ENCODE data around the gene IL1RL2.
A peak's percentile ranks its signal among the peaks of the same experiment; 100 is the strongest.

IL1RL2 gene
- long read RNA-seq = 0 reads

DNA sequence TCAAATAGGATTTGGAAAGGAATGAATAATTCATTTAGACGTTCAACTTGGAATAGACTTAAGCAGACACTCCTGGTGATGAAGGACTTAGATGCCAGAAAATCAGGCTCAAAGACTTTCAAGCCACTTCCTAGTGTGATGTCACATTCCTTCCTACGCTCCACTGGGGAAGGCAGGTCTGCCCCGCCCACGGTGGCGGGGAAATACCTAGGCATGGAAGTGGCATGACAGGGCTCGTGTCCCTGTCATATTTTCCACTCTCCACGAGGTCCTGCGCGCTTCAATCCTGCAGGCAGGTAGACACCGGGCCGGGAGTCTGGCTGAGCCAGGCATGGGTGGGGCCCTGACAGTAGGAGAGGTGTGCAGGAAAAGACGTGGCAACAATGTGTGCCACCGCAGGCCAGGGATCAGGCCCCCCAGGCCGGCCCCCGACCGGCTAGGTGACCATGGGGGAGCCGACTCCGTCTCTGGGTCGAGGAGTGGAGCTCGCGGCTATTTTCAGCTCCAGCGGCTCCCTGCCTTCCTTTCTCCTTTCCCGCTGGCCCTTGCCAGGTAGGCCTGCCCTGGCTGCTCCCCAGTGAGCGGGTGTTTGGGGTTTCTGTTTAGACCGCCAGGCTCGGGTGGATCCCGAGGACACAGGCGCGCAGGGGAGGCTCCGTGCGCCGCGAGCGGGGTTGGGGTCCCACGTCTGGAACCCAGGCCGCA is at the start of gene IL1RL2:
TSS of gene IL1RL2 (plus strand) at position 233 of the 705 bp plus-strand sequence. CDS start 845 bp downstream, outside the sequence.
- no peaks in the 10 kb centered on the region for H3K27me3 ChIP-seq (ENCODE audit: insufficient read depth, poor library complexity, severe bottlenecking)
- no peak for DNase-seq (ENCODE audit: low read depth in 1 of 2, low spot score in 1 of 2)
- no peak within 1 kb of the TSS for H3K27ac ChIP-seq (replicated peaks)
- TF ChIP-seq POLR2AphosphoS5 (IDR thresholded peaks at IDR 0.05; ENCODE audit: low read depth) = no peak
- TF ChIP-seq, protein P1, sequence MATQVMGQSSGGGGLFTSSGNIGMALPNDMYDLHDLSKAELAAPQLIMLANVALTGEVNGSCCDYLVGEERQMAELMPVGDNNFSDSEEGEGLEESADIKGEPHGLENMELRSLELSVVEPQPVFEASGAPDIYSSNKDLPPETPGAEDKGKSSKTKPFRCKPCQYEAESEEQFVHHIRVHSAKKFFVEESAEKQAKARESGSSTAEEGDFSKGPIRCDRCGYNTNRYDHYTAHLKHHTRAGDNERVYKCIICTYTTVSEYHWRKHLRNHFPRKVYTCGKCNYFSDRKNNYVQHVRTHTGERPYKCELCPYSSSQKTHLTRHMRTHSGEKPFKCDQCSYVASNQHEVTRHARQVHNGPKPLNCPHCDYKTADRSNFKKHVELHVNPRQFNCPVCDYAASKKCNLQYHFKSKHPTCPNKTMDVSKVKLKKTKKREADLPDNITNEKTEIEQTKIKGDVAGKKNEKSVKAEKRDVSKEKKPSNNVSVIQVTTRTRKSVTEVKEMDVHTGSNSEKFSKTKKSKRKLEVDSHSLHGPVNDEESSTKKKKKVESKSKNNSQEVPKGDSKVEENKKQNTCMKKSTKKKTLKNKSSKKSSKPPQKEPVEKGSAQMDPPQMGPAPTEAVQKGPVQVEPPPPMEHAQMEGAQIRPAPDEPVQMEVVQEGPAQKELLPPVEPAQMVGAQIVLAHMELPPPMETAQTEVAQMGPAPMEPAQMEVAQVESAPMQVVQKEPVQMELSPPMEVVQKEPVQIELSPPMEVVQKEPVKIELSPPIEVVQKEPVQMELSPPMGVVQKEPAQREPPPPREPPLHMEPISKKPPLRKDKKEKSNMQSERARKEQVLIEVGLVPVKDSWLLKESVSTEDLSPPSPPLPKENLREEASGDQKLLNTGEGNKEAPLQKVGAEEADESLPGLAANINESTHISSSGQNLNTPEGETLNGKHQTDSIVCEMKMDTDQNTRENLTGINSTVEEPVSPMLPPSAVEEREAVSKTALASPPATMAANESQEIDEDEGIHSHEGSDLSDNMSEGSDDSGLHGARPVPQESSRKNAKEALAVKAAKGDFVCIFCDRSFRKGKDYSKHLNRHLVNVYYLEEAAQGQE (IDR thresholded peaks at IDR 0.05; ENCODE audit: insufficient replicate concordance, low read depth) = no peak
- no peak for TF ChIP-seq GABPA (IDR thresholded peaks at IDR 0.05; ENCODE audit: low read depth)
- TF ChIP-seq SPI1 (IDR thresholded peaks at IDR 0.05; ENCODE audit: borderline replicate concordance, low read depth) = no peak
- TF ChIP-seq, protein P2, sequence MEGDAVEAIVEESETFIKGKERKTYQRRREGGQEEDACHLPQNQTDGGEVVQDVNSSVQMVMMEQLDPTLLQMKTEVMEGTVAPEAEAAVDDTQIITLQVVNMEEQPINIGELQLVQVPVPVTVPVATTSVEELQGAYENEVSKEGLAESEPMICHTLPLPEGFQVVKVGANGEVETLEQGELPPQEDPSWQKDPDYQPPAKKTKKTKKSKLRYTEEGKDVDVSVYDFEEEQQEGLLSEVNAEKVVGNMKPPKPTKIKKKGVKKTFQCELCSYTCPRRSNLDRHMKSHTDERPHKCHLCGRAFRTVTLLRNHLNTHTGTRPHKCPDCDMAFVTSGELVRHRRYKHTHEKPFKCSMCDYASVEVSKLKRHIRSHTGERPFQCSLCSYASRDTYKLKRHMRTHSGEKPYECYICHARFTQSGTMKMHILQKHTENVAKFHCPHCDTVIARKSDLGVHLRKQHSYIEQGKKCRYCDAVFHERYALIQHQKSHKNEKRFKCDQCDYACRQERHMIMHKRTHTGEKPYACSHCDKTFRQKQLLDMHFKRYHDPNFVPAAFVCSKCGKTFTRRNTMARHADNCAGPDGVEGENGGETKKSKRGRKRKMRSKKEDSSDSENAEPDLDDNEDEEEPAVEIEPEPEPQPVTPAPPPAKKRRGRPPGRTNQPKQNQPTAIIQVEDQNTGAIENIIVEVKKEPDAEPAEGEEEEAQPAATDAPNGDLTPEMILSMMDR (IDR thresholded peaks at IDR 0.05; ENCODE audit: insufficient read depth, low read length) = no peak
- H3K4me3 ChIP-seq (replicated peaks; ENCODE audit: insufficient read depth, low read length) = no peak within 1 kb of the TSS

DNA sequence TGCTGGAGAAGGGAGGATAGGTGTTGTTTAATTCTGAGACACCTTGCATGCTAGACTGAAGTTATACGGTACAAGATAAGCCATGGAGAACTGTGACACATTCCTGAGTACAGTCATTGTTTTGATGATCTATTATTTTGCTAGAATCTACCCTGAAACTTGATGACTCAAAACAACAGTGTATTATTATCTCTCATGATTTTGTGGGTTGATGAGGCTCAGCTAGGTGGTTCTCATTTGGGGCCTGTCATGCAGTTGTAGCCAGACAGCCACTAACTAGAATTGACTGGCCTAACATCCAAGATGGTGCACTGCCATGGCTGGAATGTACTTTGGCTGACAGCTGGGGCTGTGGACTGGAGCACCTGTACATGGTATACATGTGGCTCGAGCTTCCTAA is 49.7 kb upstream of the IL1RL2 start:
- Histone ChIP-seq H3K27ac (replicated peaks) (no peak overlapping the region), H3K4me3 (replicated peaks; ENCODE audit: insufficient read depth, low read length) (no peak overlapping the region), H3K27me3 (ENCODE audit: insufficient read depth, poor library complexity, severe bottlenecking) (no peaks in the 10 kb centered on the region)
- no peak for TF ChIP-seq SPI1 (IDR thresholded peaks at IDR 0.05; ENCODE audit: borderline replicate concordance, low read depth)
- no peak for TF ChIP-seq GABPA (IDR thresholded peaks at IDR 0.05; ENCODE audit: low read depth)
- DNase-seq (ENCODE audit: low read depth in 1 of 2, low spot score in 1 of 2) = no peak

DNA sequence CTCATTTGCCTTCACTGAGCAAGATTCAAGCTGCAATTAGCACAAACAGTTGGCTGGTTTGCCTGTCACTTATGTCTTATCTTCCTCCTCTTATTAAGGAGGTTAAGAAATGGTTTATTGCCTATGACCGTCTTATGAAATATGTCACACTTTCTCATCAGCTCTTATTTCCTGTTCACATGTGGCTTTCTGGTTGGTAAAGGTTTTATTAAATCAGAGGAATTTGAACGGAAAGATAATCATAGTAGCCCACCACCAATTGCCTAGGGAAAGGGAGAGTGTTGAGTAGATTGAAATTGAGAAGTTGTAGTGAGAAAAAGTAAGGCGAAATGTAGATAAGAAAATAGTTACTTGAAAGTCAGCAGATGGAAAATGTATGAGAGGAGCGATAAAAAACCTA is 48.5 kb upstream of the IL1RL2 start:
- H3K4me3 ChIP-seq (replicated peaks; ENCODE audit: insufficient read depth, low read length) = no peak overlapping the region
- TF ChIP-seq, protein P1 (IDR thresholded peaks at IDR 0.05; ENCODE audit: insufficient replicate concordance, low read depth) = no peak
- TF ChIP-seq GABPA (IDR thresholded peaks at IDR 0.05; ENCODE audit: low read depth) = no peak
- no peak for TF ChIP-seq SPI1 (IDR thresholded peaks at IDR 0.05; ENCODE audit: borderline replicate concordance, low read depth)
- no peak for TF ChIP-seq POLR2AphosphoS5 (IDR thresholded peaks at IDR 0.05; ENCODE audit: low read depth)
- TF ChIP-seq, protein P2 (IDR thresholded peaks at IDR 0.05; ENCODE audit: insufficient read depth, low read length) = no peak
- H3K27me3 ChIP-seq (ENCODE audit: insufficient read depth, poor library complexity, severe bottlenecking) = no peaks in the 10 kb centered on the region
- DNase-seq (ENCODE audit: low read depth in 1 of 2, low spot score in 1 of 2) = peak in 1 of 2 experiments; percentile 61
- peak overlapping the region; percentile 27 for H3K27ac ChIP-seq (replicated peaks)

DNA sequence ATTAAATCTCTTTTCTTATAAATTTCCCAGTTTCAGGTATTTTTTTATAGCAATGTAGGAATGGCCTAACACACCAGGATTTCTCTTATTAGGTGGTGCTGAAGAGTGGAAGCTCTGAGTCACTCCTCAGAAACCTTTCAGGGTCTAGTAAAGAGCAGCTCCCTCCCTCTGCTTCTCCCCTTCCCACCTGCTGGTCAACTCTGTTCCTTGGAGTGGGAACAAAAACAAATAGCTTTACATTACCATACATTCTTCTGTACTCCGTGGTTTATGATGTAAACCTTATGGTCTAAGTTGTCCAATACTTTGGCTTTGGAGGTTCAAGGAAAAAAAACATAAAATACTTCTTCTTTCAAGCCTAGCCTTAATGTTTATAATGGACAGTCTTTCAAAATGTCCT is 47.0 kb upstream of the IL1RL2 start:
- TF ChIP-seq SPI1 (IDR thresholded peaks at IDR 0.05; ENCODE audit: borderline replicate concordance, low read depth) = no peak
- TF ChIP-seq POLR2AphosphoS5 (IDR thresholded peaks at IDR 0.05; ENCODE audit: low read depth) = no peak
- TF ChIP-seq, protein P1 (IDR thresholded peaks at IDR 0.05; ENCODE audit: insufficient replicate concordance, low read depth) = no peak
- Histone ChIP-seq H3K27me3 (ENCODE audit: insufficient read depth, poor library complexity, severe bottlenecking) (no peaks in the 10 kb centered on the region), H3K4me3 (replicated peaks; ENCODE audit: insufficient read depth, low read length) (no peak overlapping the region), H3K27ac (replicated peaks) (no peak overlapping the region)
- DNase-seq (ENCODE audit: low read depth in 1 of 2, low spot score in 1 of 2) = no peak

All from HL-60 (cell line).